Renal cortical epithelial cell (primary cell): Measurements from ENCODE around the gene REPIN1. TPM values are rescaled to one million over a fixed set of nuclear protein-coding genes. Genes with fewer than 3 reads are reported as not detected.

Experiments
- DNase-seq: peaks from one replicate; pipeline ENCODE4 v3.0.0-alpha.2; 2011; ENCODE audit warnings: low read depth
- total RNA-seq: library from RNA; depleted of rRNA; stranded (reverse); fragments of >200 nt; gene quantifications from 2 replicates; pipeline ENCODE4 v1.2.3, GENCODE V29; 2014

The REPIN1 gene
- total RNA-seq, 1 donor from 2014 or later, result 77.0 TPM

DNA sequence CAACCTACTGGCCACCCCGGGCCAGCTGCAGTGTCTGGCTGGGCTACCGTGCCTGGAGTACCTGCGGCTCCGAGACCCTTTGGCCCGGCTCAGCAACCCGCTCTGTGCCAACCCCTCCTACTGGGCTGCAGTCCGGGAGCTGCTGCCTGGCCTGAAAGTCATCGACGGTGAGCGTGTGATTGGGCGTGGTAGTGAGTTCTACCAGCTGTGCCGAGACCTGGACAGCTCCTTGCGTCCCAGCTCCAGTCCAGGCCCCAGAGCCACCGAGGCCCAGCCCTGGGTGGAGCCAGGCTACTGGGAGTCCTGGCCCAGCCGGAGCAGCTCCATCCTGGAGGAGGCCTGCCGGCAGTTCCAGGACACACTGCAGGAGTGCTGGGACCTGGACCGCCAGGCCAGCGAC, 31.4 kb upstream of the REPIN1 start:
- DNase-seq, result no peak

DNA sequence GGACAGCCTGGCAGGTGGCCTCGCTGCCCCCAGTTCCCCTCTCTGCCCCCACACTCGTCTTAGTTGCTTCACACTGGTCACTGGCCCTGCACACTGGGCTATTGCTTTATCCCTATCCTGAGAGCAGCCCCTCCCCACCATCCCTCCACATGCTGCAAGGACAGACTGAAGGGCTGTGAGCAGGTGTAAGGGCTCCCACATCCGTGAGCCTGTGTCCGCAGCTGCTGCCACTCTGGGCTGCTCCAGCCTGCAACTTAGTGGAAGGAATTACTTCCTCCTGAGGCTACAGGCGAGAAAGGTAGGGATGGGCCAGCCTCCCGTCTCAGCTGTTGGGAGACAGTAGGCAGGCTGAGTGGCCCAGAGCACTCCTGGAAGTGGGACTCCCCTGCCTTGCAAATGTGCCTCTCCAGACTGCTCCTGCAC, 31.0 kb upstream of the REPIN1 start:
- DNase-seq, result no peak

DNA sequence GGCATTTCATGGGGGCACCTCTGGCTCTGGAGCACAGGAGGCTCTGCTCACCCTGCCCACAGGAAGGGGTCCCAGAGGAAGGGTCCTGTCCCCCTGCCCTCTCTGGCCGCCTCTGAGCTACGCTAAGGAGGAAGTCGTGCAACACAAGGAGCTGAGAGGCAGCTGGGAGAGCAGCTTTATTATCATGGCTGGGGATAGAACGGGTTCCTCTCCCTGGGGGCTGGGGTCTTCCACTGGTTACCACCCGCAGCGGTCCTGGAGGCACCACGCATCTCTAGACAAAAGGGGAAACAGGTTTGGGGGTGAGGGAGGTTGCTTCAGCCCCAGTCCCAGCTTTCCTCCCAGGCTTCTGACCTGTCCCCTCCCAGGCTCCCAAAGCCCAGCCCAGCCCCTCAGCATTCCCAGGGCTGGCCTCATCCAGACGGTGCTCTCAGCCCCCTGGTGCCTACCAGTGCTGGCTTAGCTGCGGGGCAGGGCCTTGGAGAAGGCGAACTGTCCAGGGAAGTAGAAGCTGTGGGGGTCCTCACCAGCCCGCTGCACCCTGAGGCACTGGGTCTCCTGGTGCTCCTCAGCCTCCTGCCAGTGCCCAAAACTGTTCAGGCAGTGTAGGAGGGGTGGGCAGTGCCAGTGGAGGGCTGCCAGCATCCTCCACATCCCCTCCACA, 30.3 kb upstream of the REPIN1 start:
- DNase-seq, result no peak

DNA sequence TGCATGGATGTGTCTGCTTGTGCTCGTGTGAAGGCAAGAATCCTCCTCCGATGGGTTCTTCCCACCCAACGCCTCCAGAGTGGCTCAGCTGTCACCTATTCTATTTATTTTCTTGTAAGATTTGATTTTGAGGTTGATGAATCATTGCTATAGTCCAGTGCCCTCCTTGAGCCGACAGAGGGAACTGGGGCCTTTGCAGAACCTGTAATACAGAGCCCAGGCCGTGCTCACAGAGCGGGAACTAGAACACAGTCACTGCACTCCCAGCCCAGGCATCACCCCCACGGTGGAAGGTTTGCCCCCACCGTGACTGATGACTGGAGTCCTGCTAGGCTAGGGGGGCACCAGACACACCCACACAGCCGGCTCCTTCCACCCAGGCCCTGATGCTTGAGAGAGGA, 29.2 kb upstream of the REPIN1 start:
- peak; percentile 84 for DNase-seq

DNA sequence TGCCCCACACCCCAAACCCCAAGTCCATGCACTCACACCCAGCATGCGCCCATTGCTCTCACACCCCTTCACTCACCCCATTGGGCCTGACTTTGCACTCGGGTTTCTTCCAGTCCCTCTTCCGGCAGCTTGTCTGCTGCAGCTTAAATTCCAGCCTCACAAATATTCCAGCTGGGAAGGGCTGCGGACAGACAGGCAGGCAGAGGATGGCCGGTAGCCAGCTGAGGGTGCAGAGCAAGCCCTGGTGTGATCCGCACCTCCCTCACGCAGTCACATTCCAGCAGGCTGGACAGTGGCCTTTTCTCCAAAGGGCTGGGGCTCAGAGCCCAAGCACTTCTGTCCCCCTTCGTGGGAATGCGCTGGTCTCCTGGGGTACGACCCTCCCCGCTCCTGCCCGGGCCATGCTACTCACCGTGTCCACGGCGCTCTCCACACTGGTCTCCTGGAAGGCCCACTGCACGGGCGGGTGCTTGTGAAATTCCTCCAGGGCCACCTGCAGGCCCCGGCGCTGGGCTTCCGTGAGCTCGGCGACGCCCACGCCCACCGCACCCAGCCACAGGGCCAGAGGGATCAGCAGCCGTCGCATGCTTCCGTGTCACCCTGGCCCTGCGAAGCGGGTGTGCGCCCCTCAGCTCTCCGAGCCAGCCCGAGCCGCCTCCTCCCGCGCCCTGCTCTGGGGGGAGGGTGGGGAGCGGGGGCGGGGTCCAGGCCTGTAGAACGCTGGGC, 28.4 kb upstream of the REPIN1 start:
- peak; percentile 66 for DNase-seq

DNA sequence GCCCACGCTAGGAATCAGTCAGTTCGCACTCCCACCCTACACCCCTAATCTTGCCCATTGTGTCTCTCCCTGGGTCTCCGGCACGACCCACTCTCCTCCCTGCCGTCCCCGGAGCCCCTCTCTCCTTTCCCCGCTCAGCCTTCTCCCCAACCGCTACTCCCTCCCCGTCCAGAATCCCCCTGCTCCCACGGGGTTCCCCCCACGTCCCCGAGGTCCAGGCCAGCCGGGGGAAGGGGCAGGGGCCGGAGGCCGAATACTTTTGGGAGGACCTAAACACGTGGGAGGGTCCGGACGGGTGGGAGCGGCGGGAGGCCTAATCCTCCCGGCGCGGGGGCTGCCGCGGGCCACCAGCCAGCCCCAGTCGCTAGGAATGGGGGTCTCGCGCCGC, 27.8 kb upstream of the REPIN1 start:
- no peak for DNase-seq

DNA sequence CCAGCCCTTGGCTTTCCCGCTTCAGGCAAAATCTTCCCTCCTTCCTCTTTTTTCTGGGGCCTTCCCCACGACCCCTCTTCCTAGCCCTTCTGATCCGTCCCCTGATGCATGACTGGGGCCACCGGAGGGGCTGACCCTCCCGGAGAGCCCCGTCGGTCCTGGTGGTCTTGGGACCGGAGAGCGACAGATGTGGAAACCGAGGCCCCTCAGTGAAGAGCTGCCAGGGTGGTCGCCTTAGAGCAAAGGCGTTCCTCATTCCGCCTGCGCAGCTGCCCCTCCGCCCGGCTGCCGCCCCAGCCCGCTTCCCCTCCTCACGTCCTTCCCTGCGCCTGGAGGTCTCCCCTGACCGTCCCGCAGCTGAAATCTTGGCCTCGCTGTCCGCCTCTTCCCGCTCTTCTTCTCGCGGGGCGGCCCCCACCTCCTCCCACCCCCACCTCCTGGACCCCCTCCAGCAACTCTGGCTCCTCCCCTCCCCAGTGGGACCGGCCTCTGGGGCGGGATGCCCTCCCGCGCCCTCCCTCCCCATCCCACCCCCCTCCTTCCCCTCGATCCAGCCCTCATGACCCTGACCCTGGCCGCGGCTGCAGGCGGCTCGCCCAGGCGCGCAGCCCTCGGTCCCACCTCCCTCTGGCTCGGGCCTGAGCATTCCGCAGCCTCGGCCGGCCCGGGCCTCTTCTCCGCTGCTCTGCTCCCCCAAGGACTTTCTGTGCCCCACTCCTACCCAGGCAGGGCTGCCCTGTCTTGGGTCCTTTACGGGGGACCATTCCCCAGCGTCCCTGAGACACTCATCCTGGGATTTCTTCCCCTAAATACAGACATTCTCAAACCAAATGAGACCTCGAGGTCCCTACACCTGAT, 27.1 kb upstream of the REPIN1 start, which contains the start of gene RARRES2:
Gene RARRES2 (minus strand): TSS at position 367 of the 858 bp plus-strand sequence. CDS start 1,020 bp downstream, outside the sequence.
- DNase-seq, result no peak

DNA sequence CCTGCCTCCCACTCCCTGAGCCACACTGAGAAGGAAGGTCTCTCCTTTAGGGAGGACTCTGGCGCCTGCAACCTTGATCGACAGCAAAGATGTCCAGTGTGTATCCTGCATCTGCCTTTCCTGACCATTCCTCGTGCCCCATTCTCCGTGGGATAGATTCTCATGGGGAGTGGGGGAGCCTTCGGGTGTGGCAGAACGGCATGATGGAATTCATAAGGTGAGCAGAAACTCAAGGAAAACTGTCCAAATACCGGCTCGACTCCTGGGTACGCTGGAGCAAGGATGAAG, 26.6 kb upstream of the REPIN1 start:
- no peak for DNase-seq

DNA sequence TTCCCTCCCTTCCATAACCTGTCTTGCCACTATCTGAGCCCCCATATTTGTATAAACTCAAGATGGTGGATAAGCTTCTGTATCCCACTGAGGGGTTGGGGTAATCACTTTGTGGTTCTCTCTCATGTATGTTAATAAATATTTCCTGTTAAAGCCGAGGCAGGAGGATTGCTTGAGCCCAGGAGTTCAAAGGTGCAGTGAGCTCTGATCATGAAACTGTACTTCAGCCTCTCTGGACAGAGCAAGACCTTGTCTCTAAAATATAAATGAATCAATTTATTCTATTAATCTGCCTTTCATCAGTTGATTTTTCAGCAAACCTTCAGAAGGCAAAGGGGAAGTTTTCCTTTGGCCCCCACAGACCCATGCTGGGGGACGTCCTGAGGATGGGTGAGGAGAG, 25.4 kb upstream of the REPIN1 start:
- no peak for DNase-seq

DNA sequence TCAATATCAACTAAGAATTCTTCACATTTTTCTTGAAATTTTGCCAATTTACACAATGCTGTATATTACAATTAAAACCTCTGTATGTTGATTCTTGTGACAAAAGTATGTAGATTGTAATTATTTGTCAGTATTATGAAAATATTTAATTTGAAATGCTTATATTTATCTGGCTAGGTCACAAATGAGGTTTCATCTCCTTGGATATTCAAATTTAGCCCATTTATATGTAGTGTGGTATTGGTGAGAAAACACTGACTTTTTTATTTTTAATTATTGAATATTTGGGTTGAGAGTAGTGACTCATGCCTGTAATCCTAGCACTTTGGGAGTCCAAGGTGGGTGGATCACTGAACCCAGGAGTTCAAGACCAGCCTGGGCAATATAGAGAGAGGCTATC, 24.3 kb upstream of the REPIN1 start:
- DNase-seq, result no peak

DNA sequence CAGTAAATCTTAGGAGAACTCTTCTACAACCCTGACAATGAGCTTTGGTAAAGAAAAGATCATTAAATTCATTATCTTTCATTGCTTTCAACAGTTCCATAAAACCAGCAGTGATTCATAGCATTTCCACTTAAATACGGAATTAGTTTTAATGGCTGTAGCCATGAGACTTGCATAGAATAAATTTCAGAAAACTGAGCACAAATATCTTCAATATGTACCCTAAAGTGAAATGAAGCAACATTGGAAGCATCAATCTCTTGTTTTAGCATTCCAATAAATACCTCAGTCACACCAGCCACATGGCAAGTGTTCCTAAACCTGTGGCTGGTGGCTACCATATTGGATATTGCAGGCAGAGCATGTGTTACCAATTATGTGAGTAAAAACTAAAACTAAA, 23.6 kb upstream of the REPIN1 start:
- DNase-seq, result no peak

DNA sequence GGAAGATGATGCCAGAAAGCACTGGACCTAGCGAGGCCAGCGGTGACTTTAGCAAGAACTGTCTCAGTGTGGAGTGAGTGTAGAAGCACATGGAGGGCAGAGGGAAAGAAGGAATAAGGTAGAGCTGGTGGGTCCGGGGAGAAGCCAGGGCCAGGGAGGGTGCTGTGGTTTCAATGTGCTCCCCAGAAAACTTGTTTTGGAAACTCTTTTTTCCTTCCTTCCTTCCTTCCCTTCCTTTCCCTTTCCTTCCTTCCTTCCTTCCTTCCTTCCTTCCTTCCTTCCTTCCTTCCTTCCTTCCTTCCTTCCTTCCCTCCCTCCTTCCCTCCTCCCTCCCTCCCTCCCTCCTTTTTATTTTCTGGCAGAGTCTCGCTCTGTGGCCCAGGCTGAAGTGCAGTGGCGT, 21.7 kb upstream of the REPIN1 start:
- no peak for DNase-seq

DNA sequence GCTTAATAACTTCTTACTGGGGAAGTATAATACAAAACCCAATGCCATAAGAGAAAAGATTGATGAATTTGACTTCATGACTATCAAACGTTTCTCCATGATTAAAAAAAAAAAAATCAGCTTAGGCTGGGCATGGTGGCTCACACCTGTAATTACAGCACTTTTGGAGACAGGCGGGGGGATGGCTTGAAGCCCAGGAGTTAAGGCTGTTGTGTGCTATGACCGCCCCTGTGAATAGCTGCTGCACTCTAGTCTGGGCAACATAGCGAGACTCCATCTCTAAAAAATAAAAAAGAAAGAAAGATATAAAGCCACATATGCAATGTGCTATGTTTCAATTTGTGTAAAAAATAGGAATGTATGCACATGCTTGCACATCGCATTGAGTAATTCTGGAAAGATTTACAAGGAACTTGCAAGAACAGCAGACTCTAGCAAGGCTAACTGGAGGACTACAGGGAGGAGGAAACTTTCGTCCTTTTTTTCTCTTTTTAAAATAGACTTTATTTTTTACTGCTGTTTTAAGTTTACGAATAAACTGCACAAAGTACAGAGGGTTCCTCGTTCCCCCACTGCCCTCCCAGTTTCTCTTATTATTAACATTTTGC, 16.9 kb upstream of the REPIN1 start:
- no peak for DNase-seq

DNA sequence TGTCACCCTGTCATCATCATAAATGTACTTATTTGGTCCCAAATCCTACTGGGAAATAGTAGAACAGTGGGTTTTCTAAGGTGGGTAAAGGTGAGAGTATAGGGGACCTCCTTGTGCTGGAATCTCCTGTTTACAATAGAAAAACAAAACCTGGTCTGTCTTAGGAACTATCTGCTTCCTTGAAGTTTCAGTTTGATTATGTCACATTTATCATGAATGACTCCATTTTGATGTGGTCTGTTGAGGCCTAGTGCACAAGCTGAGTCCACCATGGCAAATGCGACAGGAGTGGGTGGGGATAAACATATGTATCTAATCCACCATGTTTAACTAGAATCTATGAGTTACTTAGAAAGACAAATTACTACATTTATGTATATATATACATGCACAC, 13.0 kb upstream of the REPIN1 start:
- no peak for DNase-seq

DNA sequence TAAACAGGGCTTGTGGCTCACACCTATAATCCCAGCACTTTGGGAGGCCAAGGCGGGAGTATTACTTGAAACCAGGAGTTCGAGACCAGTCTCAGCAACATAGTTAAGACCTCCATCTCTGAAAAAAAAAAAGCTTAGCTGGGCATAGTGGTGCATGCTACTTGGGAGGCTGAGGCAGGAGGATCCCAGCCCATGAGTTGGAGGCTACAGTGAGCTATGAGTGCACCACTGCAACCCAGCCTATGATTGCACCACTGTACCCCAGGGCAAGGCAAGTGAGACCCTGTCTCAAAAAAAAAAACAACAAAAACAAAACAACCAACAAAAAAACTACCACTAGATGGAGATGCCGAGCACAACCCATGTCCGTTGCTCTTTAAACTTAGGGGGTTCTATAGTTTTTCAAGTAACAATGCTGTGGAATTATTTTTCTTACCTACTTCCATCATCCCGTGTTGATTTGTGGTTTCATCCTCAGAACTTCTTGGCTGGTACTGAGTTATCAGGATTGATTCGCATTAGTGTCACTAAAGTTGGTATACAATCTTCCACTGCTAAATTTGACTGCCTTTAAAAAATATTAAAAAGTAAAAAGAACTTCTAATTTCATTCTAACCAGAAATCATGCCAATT, 12.2 kb upstream of the REPIN1 start:
- DNase-seq, result no peak

DNA sequence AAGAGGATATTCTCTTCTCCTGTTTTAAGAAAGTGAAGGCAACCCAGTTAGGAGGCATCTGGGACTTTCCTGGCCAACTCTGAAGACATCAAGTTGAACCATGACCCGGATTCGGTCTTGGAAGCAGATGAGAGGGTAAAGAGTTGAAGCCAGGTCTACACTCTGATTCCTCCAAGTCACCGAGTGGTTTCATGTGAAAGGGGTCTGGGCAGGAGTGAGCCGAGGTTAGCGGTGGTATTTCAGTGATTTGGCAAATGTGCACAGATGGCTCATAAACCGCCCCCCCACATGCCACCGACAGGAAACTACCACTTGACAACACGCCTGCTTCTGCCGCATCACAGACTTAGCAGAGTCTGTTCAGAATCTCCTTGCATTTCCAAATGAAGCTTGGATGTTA, 11.4 kb upstream of the REPIN1 start:
- no peak for DNase-seq

DNA sequence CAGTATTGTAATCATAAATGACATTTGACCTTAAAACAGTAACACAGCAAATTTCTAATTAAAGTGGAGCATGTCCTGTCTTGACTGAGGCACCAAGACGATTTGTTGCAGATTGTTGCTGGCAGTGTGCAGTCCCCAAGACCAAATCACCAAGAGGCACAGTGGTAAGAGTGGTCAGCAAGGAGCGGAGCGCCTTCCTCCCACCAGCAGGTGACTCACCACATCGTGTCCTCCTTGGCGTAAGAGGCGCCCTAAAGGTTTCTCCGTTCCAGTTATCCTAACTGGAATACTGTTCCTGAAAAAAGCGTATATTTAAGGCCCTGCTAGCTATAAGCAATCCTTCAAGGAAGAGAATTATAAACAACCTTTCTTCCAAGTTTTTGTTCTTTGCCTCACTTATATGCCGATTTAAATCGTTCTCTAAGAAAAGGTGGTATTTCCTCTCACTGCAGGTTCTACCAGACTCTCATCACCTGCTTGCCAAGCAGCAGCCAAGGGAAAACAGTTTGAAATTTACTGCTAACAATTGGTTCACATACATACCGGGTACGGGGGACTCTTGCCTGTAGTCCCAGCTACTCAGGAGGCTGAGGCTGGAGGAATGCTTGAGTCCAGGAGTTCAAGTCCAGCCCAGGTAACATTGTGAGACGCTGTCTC, 10.7 kb upstream of the REPIN1 start:
- DNase-seq, result no peak

DNA sequence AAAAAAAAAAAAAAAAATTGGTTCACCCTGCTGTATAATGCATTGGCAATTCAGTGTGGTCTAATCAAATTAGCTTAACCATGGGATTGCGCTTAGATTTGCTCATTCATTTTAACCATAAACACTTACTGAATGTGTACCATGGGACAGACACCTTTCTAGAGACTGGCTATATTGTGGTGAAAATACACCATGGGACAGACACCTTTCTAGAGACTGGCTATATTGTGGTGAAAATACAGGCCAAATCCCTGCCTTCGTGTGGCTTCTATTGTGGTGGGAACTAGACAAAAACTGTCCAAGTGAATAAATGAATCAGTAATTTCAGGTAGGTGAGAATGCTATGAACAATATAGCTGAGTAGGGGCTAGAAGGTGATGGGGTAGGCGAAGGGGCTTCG, 10.2 kb upstream of the REPIN1 start:
- DNase-seq, result no peak

DNA sequence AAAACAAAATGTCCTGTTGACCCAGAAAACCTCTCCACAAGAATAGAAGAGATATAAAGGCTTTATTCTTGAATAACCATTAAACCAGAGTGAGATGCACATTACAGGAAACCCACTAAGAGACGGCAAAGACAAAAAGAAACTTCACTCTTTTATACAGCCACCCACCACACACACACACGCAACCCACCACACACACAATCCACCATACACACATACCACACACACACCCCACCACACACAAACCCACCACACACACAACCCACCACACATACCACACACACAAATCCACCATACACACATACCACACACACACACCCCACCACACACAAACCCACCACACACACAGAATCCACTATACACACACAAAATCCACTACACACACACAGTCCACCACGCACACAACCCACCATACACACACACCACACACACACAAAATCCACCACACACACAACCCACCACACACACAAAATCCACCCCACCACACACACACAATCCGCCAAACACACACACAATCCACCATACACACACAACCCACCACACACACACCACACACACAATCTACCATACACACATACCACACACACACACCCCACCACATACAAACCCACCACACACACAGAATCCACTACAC, 9.5 kb upstream of the REPIN1 start:
- no peak for DNase-seq

DNA sequence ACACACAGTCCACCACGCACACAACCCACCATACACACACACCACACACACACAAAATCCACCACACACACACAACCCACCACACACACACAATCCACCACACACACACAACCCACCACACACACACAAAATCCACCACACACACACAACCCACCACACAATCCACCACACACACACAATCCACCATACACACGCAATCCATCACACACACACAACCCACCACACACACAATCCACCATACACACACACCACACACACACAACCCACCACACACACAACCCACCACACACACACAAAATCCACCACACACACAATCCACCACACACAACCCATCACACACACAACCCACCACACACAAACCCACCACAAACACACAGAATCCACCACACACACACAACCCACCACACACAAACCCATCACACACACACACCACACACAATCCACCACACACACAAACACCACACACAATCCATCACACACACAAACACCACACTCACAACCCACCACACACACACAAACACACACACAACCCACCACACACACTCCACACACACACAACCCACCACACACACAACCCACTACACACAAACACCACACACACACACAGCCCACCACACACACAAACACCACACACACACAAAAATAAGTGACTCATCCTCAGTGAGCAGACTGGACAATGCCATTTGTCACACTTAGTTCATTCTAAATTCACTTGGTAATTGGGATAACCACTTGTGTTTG, 8.8 kb upstream of the REPIN1 start:
- no peak for DNase-seq
